HG02981 (cell line): Measurements from ENCODE around the gene DEDD.

Source experiments
- ATAC-seq: cut with Tn5 transposase; IDR thresholded peaks from one replicate; pipeline ENCODE4 v1.9.1; 2021; ENCODE audit warnings: mild to moderate bottlenecking, moderate library complexity; ENCODE audit not compliant: unreplicated experiment

DEDD gene

GRCh38 chr1:161077426-161077825 lies 55.0 kb downstream of the DEDD start:
- no peak for ATAC-seq

- no peak for ATAC-seq
These were observed 56.1 kb downstream of the DEDD start for GRCh38 chr1:161076410-161076809.

DNA sequence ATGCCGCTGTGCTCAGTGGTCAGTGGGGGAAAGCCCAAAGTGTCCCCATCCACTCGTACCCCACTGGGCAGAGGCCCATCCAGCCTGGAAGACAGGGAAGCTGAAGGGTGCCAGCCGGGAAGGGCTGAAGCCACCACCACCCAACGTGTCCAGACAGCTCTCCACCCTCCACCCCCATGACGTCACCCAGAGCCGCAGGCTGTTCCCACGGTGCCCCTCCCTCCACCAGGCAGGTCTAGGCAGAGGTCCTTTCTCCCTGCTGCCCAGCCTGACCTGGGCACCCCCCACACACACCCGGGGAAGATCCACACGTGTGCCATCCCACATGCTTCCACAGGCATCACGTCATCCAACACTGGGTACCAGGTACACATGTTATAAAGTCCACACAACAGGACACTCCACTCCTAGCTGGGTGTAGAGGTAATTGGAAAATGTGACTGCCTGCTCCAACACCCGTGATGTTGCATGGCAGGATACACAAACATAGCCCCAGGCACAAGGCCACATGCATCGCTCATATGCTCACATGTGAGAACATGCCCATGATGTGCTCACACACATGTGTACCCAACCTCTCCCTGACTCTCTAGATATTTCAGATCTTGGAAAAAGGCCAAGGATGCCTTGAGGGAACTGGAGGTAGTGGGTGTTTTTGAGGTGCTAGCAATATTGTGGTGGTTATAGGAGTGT lies 57.6 kb downstream of the DEDD start:
- ATAC-seq, result no peak

DNA sequence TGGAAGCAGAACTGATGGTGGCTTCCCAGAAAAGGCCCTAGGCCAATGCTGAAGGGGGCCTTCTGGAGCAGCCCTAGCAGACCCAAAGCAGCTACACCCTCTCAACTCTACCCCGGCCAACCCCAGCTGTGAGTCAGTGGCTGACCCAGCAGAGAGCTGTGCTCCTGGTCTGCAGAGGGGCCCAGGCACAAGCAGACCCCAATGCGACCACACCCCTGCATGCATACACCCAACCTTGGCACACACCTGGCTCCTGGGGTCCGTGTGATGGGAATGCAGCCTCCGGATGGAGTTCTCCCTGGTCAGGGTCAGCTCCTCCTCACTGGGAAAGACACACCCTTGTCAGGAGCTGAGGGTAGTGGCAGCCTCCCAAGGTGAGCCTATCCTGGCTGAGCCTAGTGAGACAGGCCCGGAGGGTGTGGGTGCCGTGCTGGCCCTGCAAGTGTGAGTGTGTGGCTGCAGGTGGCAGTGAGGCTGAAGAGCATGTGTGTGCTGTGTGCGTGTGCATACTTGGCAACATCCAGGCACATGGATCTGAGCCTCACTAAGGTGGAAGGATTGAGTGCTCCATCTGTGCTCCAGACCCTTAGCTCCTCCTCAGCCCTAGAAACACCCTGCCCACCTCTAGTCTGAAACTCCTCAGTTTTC lies 58.9 kb downstream of the DEDD start:
- ATAC-seq, result no peak

DNA sequence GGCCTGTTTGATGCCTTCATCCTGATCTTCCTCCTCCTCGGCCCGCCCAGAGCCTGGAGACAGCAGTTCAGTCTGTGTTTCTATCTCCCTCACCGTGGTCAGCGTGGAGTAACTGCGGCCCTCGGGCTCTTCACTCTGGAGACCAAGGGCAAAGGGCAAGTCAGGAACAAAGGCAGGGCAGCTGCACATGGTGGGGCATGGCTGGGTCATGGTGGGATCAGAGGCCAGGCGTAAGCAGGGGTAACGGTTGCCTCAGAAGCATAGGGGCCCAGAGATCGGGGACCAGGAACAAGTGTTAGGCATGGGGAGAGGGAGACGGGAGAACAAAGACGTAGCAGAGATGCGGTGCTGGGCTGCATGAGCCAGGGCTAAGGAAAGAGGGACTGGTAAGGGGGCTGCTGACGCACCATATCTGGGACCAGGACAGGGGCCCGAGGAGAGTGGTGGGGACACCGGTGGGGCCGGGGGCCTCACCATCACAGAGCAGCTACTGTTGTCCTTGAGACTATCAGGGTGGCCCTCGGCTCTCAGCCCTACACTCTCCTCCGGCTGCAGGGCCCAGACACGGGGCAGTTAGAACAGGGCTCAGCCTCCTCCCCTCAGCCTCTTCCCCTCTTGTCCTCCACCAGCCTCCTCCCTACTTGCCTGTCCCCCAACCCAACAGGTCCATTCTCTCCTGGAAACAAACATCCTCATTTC lies 59.6 kb downstream of the DEDD start:
- no peak for ATAC-seq

DNA sequence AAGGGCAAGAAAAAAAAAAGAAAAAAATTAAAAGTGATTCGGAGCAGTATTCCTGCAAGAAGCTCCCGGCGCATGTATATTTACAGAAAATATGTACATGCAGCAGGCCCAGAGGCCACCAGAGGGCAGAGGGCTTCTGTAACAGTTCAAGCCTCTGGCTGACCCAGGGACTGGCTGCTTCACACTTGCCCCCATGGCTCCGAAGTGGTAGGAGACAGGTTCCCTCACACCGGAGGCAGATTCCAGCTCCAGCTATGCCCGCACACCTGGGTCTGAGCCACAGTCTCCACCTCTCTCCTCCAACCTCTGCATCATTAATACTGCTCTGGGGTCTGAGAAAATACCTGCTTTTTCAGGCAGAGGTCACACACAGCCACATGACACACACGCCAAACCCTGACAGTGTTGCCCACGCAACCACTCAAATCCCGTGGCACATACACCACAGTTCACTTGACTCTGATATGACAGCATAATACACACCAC lies 60.5 kb downstream of the DEDD start:
- no peak for ATAC-seq
